Activated CD8-positive, alpha-beta T cell treated with anti-CD3 and anti-CD28 coated beads for 36 hours (primary cell): ENCODE measurements around the gene NUDT7. TPM values are rescaled to one million over a fixed set of nuclear protein-coding genes. Genes with fewer than 3 reads are reported as not detected.

Experiments used
- ATAC-seq: fragments of 200-7000 bp; cut with Tn5 transposase; one replicate; pipeline ENCODE4 v1.10.0; 2021; ENCODE audit warnings: mild to moderate bottlenecking, moderate library complexity
- CTCF ChIA-PET: fragments of 350-600 bp; sonication (Branson Sonifier 250); formaldehyde crosslinking; loops from one replicate; lab custom pipeline; 2021; ENCODE audit warnings: antibody characterized with exemption; lab: Charles Lee
- POLR2A ChIA-PET: fragments of 350-600 bp; sonication (Branson Sonifier 250); formaldehyde crosslinking; loops from one replicate; lab custom pipeline; 2021; ENCODE audit warnings: antibody characterized with exemption; lab: Charles Lee
- DNase-seq: peaks from one replicate; pipeline ENCODE4 v3.0.0-alpha.2; 2020
- H3K27ac Mint-ChIP-seq: one replicate; pipeline ENCODE4 v1.8.0; 2021; ENCODE audit warnings: mild to moderate bottlenecking, mixed read lengths
- H3K27me3 Mint-ChIP-seq: one replicate; pipeline ENCODE4 v1.8.0; 2021; ENCODE audit warnings: mixed read lengths
- H3K36me3 Mint-ChIP-seq: one replicate; pipeline ENCODE4 v1.8.0; 2021; ENCODE audit warnings: low read depth, mixed read lengths
- H3K4me1 Mint-ChIP-seq: one replicate; pipeline ENCODE4 v1.8.0; 2021; ENCODE audit warnings: low read depth, mixed read lengths
- H3K4me3 Mint-ChIP-seq: one replicate; pipeline ENCODE4 v1.8.0; 2021; ENCODE audit warnings: mild to moderate bottlenecking, moderate library complexity, mixed read lengths
- H3K9me3 Mint-ChIP-seq: one replicate; pipeline ENCODE4 v1.8.0; 2021; ENCODE audit warnings: mixed read lengths
- intact Hi-C: fragments of 100-400 bp; cut with micrococcal nuclease; formaldehyde crosslinking; loops from one replicate; pipeline ENCODE4 v1.10.0; 2022
- total RNA-seq, 2 experiments: library from RNA; stranded (reverse); gene quantifications; one replicate each; pipeline ENCODE4 v1.2.3, GENCODE V29; 2021
- TF ChIP-seq, protein P1 (sequence below): fragments of 200-600 bp; IDR thresholded peaks from one replicate; pipeline ENCODE4 v1.8.0; 2022; ENCODE audit warnings: antibody characterized with exemption, mild to moderate bottlenecking

The NUDT7 gene
- total RNA-seq = 1 to 10 TPM; 6.4 to 8.0 TPM

DNA sequence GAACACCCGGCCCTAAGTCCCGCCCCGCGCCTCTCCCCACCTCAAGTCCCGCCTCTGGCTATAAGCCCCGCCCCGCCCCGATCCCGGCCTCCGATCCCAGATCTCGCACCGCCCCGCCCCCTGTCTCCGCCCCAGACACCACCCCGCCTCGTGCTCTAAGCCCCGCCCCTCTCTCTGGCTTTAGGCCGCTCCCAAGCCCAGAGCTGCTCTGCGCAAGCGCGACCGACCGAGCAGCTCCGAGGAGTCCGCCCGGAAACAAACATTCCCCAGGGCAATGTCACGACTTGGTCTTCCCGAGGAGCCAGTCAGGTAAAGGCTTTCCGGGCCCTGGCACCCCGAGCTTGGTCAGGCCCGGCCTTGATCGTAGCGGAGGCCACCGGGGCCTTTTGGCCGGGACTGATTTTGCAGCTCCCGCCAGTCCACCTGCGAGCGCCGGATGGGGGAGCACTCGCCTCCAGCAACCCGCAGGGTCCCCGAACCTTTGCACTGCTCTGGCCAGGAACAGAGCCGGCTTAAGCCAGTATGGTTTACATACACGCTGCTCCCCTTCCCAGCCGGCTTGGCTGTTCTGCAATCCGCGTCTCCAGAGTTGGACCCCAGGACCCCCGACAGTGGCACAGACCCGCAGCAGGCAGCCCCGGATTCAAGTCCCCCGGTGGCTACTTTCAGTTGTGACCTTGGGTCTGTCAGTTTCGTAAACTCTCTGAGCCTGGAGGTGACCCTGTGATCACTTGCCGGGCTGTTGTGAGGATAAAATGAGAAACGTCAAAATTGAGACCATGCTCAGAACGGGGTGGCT, at the start of gene NUDT7:
TSS of gene NUDT7 (plus strand) at position 206 of the 799 bp plus-strand sequence. CDS start at position 275, 69 bp downstream.
- POLR2A ChIA-PET = interaction anchor here (0.9 kb wide), 1 partner anchor 13 kb away, joined by 3 read pairs; no protein-coding TSS in a partner anchor
- no peaks in the 10 kb centered on the region for H3K27me3 Mint-ChIP-seq
- CTCF ChIA-PET = interaction anchor here (0.9 to 1.0 kb wide), 2 partner anchors 39 to 280 kb away, joined by 3 to 5 read pairs; no protein-coding TSS in a partner anchor
- TF ChIP-seq, protein P1, sequence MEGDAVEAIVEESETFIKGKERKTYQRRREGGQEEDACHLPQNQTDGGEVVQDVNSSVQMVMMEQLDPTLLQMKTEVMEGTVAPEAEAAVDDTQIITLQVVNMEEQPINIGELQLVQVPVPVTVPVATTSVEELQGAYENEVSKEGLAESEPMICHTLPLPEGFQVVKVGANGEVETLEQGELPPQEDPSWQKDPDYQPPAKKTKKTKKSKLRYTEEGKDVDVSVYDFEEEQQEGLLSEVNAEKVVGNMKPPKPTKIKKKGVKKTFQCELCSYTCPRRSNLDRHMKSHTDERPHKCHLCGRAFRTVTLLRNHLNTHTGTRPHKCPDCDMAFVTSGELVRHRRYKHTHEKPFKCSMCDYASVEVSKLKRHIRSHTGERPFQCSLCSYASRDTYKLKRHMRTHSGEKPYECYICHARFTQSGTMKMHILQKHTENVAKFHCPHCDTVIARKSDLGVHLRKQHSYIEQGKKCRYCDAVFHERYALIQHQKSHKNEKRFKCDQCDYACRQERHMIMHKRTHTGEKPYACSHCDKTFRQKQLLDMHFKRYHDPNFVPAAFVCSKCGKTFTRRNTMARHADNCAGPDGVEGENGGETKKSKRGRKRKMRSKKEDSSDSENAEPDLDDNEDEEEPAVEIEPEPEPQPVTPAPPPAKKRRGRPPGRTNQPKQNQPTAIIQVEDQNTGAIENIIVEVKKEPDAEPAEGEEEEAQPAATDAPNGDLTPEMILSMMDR = peak; percentile 19
- ATAC-seq (peak; percentile 99), DNase-seq (peak; percentile 99)
- intact Hi-C loops = loop anchor here (10.0 kb wide), 1 partner anchor 508 kb away; no protein-coding TSS in a partner anchor
- H3K27ac Mint-ChIP-seq = peak within 1 kb of the TSS; percentile 78
- H3K4me1 Mint-ChIP-seq = peaks cover 14% of the 10 kb centered on the region
- H3K9me3 Mint-ChIP-seq = no peaks in the 10 kb centered on the region
- peak within 1 kb of the TSS; percentile 84 for H3K4me3 Mint-ChIP-seq
- peaks cover 10% of the 10 kb centered on the region for H3K36me3 Mint-ChIP-seq

DNA sequence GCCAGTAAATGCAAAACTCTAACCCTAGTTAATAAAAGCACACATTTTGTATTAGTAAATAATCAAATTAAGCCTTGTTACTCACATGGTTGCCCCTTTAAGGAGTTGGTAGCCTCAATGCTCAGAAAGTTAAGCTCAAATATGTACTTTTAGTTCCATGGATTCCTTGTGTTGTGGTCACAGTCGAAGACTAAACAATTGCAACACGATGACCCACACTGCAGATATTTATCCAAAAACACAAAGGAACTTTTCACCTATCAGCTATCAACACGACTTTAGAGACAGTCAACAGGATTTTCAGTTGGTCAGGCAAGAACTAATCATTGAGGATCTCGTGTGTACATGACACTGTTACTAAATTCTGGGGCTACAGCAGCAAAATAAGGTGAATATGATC, 47.4 kb upstream of the NUDT7 start:
- TF ChIP-seq, protein P1 = no peak
- no peak for ATAC-seq
- Mint-ChIP-seq H3K27me3 (peaks cover 1% of the 10 kb centered on the region), H3K4me3 (no peak overlapping the region), H3K27ac (no peak overlapping the region), H3K4me1 (no peaks in the 10 kb centered on the region), H3K9me3 (no peaks in the 10 kb centered on the region), H3K36me3 (no peaks in the 10 kb centered on the region)
- intact Hi-C loops = loop anchor here (1.0 to 10.0 kb wide), 3 partner anchors 110 to 330 kb away; partner anchors contain the start of gene VAT1L
- ChIA-PET POLR2A (no interaction called here), CTCF (interaction anchor here (0.6 to 5.0 kb wide), 11 partner anchors 9 to 427 kb away, joined by 3 to 46 read pairs (median 3); no protein-coding TSS in a partner anchor)
- no peak for DNase-seq

DNA sequence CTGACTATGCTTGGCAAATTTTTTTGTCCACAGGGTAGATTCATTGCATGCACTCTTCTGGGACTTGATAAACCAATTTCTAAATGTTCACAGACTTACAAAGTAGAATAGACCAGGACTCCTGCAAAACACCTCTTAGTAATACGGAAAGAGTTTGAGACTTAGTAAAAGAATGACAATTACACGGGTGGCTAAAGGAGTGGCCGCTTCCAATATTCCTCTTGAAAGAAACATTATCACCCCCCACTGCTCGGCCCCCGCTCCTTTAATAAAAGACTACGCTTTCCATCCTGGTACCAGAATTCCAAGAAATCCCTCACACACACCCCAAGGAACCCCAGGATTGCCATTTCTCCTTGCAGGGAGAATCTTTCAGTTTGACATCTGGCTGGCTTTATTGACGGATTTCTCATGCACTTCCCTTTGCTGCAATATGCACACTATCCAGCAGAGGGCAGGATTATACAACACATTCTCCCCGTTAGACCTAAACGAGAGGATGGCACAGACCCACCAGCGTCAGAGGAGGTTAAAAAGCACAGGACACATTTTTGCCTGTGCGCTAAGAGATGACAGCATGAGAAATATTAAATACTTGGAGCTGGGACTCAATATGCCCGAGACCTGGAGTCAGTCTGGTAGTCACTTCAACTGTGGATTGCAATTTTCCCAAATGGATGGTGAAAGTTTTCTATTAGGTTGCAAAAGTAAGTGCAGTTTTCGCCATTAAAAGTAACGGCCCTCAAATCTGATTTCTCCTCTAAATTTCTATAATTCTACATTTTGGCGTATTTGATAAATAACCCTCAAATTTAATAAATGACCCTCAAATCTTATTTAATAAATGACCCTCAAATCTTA, 46.6 kb upstream of the NUDT7 start:
- no peak overlapping the region for H3K27ac Mint-ChIP-seq
- intact Hi-C loops = loop anchor here (1.0 to 10.0 kb wide), 3 partner anchors 109 to 329 kb away; partner anchors contain the start of gene VAT1L
- H3K27me3 Mint-ChIP-seq = peaks cover 1% of the 10 kb centered on the region
- H3K36me3 Mint-ChIP-seq = no peaks in the 10 kb centered on the region
- peak; percentile 78 for DNase-seq
- peak; percentile 83 for ATAC-seq
- H3K9me3 Mint-ChIP-seq = no peaks in the 10 kb centered on the region
- no peaks in the 10 kb centered on the region for H3K4me1 Mint-ChIP-seq
- H3K4me3 Mint-ChIP-seq = no peak overlapping the region
- TF ChIP-seq, protein P1 = peak; percentile 74
- CTCF ChIA-PET = interaction anchor here (0.6 to 5.0 kb wide), 16 partner anchors 9 to 428 kb away, joined by 3 to 46 read pairs (median 4); no protein-coding TSS in a partner anchor
- POLR2A ChIA-PET = no interaction called here

DNA sequence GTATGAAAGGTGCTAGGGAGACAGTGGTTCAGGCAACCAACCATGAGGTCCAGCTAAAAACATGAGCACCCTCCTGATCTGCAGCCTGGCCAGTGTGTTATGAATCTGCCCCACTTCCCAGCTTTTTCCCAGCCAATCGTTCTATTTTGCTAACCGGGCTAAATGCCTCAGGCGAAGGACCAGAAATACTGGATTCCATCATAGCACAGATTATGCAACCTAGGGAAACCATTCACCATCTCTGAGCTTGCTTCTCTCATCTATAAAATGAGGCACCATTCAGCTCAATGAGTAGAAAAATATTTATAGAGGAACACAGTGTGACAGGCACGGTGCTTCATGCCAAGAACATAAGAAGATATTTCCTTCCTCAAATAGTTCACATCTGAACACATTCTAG, 45.2 kb upstream of the NUDT7 start:
- Mint-ChIP-seq H3K36me3 (no peaks in the 10 kb centered on the region), H3K27me3 (peaks cover 1% of the 10 kb centered on the region), H3K27ac (no peak overlapping the region), H3K4me1 (no peaks in the 10 kb centered on the region), H3K9me3 (no peaks in the 10 kb centered on the region), H3K4me3 (no peak overlapping the region)
- ATAC-seq (no peak), DNase-seq (no peak)
- CTCF ChIA-PET = interaction anchor here (1.5 to 5.0 kb wide), 5 partner anchors 9 to 325 kb away, joined by 3 to 46 read pairs (median 9); no protein-coding TSS in a partner anchor
- POLR2A ChIA-PET = no interaction called here
- TF ChIP-seq, protein P1 = no peak
- intact Hi-C loops = loop anchor here (10.0 kb wide), 2 partner anchors 108 to 328 kb away; partner anchors contain the start of gene VAT1L
